GM23338 (cell line): ENCODE measurements around the gene GRIK1. TPM values are rescaled to one million over a fixed set of nuclear protein-coding genes. Genes with fewer than 3 reads are reported as not detected.

ENCODE experiments used
- ATAC-seq: fragments of 200-7000 bp; cut with Tn5 transposase; 3 replicates; pipeline ENCODE4 v1.9.1; 2020
- DNase-seq: peaks from one replicate; pipeline ENCODE4 v3.0.0-alpha.2; 2015; ENCODE audit warnings: low spot score
- H2AFZ ChIP-seq: fragments of 200-600 bp; sonication (generic); 2 replicates; pipeline ENCODE4 v1.8.0; 2016; ENCODE audit warnings: antibody characterized with exemption, mild to moderate bottlenecking, moderate library complexity
- H3F3A ChIP-seq: fragments of 200-600 bp; sonication (generic); replicated peaks from 2 replicates; pipeline ENCODE4 v1.8.0; 2017; ENCODE audit warnings: antibody characterized with exemption, mixed run types, low read depth
- H3K27ac ChIP-seq: fragments of 200-600 bp; sonication (generic); 2 replicates; pipeline ENCODE4 v1.6.1; 2016; ENCODE audit warnings: low read depth
- H3K27me3 ChIP-seq: fragments of 200-600 bp; sonication (generic); 2 replicates; pipeline ENCODE4 v1.8.0; 2016; ENCODE audit warnings: mild to moderate bottlenecking, mixed run types, moderate library complexity; ENCODE audit not compliant: insufficient read depth
- H3K36me3 ChIP-seq: fragments of 200-600 bp; sonication (generic); 2 replicates; pipeline ENCODE4 v1.8.0; 2016; ENCODE audit warnings: mild to moderate bottlenecking; ENCODE audit not compliant: insufficient read depth
- H3K4me1 ChIP-seq: fragments of 200-600 bp; sonication (generic); 2 replicates; pipeline ENCODE4 v1.8.0; 2016; ENCODE audit warnings: mild to moderate bottlenecking, moderate library complexity; ENCODE audit not compliant: insufficient read depth
- H3K4me2 ChIP-seq: fragments of 200-600 bp; sonication (generic); 2 replicates; pipeline ENCODE4 v1.7.1; 2017; ENCODE audit warnings: mixed run types
- H3K4me3 ChIP-seq: fragments of 200-600 bp; sonication (generic); 2 replicates; pipeline ENCODE4 v1.6.1; 2016; ENCODE audit warnings: mixed run types
- H3K79me2 ChIP-seq: fragments of 200-600 bp; sonication (generic); replicated peaks from 2 replicates; pipeline ENCODE4 v1.8.0; 2017; ENCODE audit warnings: mild to moderate bottlenecking; ENCODE audit not compliant: insufficient read depth
- H3K9me2 ChIP-seq: fragments of 200-600 bp; sonication (generic); 2 replicates; pipeline ENCODE4 v1.8.0; 2017; ENCODE audit not compliant: insufficient read depth
- H4K20me1 ChIP-seq: fragments of 200-600 bp; sonication (generic); replicated peaks from 2 replicates; pipeline ENCODE4 v1.8.0; 2017; ENCODE audit warnings: mild to moderate bottlenecking; ENCODE audit not compliant: insufficient read depth
- H3K27ac Mint-ChIP-seq: 2 replicates; pipeline ENCODE4 v1.8.0; 2020; ENCODE audit warnings: inconsistent platforms, mild to moderate bottlenecking, moderate library complexity, mixed read lengths
- H3K27me3 Mint-ChIP-seq: 3 replicates; pipeline ENCODE4 v1.8.0; 2022; ENCODE audit warnings: low read depth, mild to moderate bottlenecking, moderate library complexity, mixed read lengths, inconsistent platforms; ENCODE audit not compliant: insufficient read depth, poor library complexity
- H3K36me3 Mint-ChIP-seq: 3 replicates; pipeline ENCODE4 v1.8.0; 2021; ENCODE audit warnings: low read depth, mild to moderate bottlenecking, inconsistent platforms, moderate library complexity, mixed read lengths
- H3K4me1 Mint-ChIP-seq: 3 replicates; pipeline ENCODE4 v1.8.0; 2020; ENCODE audit warnings: mild to moderate bottlenecking, inconsistent platforms, mixed read lengths
- H3K4me3 Mint-ChIP-seq: 3 replicates; pipeline ENCODE4 v1.8.0; 2021; ENCODE audit warnings: moderate library complexity, mild to moderate bottlenecking, inconsistent platforms, mixed read lengths
- H3K9me3 Mint-ChIP-seq: 3 replicates; pipeline ENCODE4 v1.8.0; 2020; ENCODE audit warnings: moderate library complexity, mild to moderate bottlenecking, inconsistent platforms, mixed read lengths
- CREB1 ChIP-seq: fragments of 250-450 bp; sonication (Bioruptor Pico); IDR thresholded peaks from 2 replicates; pipeline ENCODE4 v1.5.0; 2020; ENCODE audit warnings: low read depth, mild to moderate bottlenecking, moderate library complexity
- CTCF ChIP-seq, 2 experiments: fragments of 200-600 bp in 1 of 2; sonication (generic) in 1 of 2; conservative IDR thresholded peaks; 2 replicates each; pipeline versions ENCODE4 v1.5.1 to v1.6.1; 2016 to 2017; ENCODE audit warnings: antibody characterized with exemption in 2 of 2, low read depth in 2 of 2, mild to moderate bottlenecking in 2 of 2, moderate library complexity in 1 of 2
- ETS1 ChIP-seq: IDR thresholded peaks from 2 replicates; pipeline ENCODE4 v1.6.1; 2016; ENCODE audit warnings: antibody characterized with exemption
- EZH2 ChIP-seq: fragments of 200-600 bp; sonication (generic); IDR thresholded peaks from one replicate; pipeline ENCODE4 v1.8.0; 2017; ENCODE audit warnings: antibody characterized with exemption, mild to moderate bottlenecking, low read depth; ENCODE audit not compliant: unreplicated experiment
- EZH2phosphoT487 ChIP-seq: fragments of 200-600 bp; sonication (generic); IDR thresholded peaks from one replicate; pipeline ENCODE4 v1.8.1; 2018; ENCODE audit warnings: antibody characterized with exemption; ENCODE audit not compliant: unreplicated experiment
- JUNB ChIP-seq: IDR thresholded peaks from one replicate; pipeline ENCODE4 v1.6.1; 2016; ENCODE audit warnings: antibody characterized with exemption; ENCODE audit not compliant: unreplicated experiment
- NANOG ChIP-seq: IDR thresholded peaks from 2 replicates; pipeline ENCODE4 v1.6.1; 2016; ENCODE audit warnings: antibody characterized with exemption, borderline replicate concordance
- POLR2AphosphoS5 ChIP-seq: IDR thresholded peaks from 2 replicates; pipeline ENCODE4 v1.6.1; 2016; ENCODE audit warnings: antibody characterized with exemption, low read depth
- REST ChIP-seq: IDR thresholded peaks from one replicate; pipeline ENCODE4 v1.6.1; 2018; ENCODE audit warnings: antibody characterized with exemption; ENCODE audit not compliant: unreplicated experiment
- STAT1 ChIP-seq: IDR thresholded peaks from one replicate; pipeline ENCODE4 v1.6.1; 2016; ENCODE audit warnings: antibody characterized with exemption; ENCODE audit not compliant: unreplicated experiment
- ZNF114 ChIP-seq: fragments of 250-450 bp; sonication (Bioruptor Pico); IDR thresholded peaks from 2 replicates; pipeline ENCODE4 v1.5.0; 2020; ENCODE audit warnings: mild to moderate bottlenecking, moderate library complexity
- ZNF331 ChIP-seq: fragments of 250-450 bp; sonication (Bioruptor Pico); IDR thresholded peaks from 2 replicates; pipeline ENCODE4 v1.5.0; 2020; ENCODE audit warnings: low read depth, mild to moderate bottlenecking, moderate library complexity
- ZNF462 ChIP-seq: fragments of 250-450 bp; sonication (Bioruptor Pico); IDR thresholded peaks from 2 replicates; pipeline ENCODE4 v1.5.0; 2020; ENCODE audit warnings: mild to moderate bottlenecking, moderate library complexity
- polyA plus RNA-seq: library from polyadenylated mRNA; unstranded; fragments of >200 nt; fragmentation: Nextera tagmentation; extraction: Ambion mirVana; gene quantifications from 2 replicates; pipeline ENCODE4 v1.2.1, GENCODE V29; 2016
- total RNA-seq: library from RNA; depleted of rRNA; stranded (reverse); fragments of >200 nt; shearing (Covaris generic); gene quantifications from 2 replicates; pipeline ENCODE4 v1.2.3, GENCODE V29; 2014

GRIK1 gene
- total and polyA plus RNA-seq, 2 experiments from 2014 or later, result 0.18 to 0.42 TPM

DNA sequence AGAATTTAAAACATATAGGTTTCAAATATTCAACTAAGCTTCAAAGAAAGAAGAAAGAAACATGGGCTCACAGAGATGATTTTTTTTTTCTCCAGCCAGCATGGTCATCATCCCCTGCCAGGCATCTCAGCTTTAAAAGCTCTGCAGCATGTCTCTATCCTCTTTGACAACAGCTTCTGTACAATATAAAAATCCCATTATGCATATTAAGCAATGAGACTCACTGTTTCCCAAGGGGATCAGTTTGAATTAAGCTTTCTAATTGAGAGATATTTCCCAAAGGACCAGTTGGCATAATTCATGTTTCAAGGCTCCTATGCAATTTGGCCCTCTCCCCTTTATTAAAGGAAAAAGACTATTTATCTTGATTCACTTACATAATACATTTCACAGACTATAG lies 220.3 kb downstream of the GRIK1 start (continued):
- TF ChIP-seq REST (no peak), NANOG (no peak), EZH2 (no peak), ZNF114 (CRISPR knock-in tag) (no peak), STAT1 (no peak), EZH2phosphoT487 (no peak), CREB1 (no peak), JUNB (no peak), ZNF331 (CRISPR knock-in tag) (no peak), POLR2AphosphoS5 (no peak)

DNA sequence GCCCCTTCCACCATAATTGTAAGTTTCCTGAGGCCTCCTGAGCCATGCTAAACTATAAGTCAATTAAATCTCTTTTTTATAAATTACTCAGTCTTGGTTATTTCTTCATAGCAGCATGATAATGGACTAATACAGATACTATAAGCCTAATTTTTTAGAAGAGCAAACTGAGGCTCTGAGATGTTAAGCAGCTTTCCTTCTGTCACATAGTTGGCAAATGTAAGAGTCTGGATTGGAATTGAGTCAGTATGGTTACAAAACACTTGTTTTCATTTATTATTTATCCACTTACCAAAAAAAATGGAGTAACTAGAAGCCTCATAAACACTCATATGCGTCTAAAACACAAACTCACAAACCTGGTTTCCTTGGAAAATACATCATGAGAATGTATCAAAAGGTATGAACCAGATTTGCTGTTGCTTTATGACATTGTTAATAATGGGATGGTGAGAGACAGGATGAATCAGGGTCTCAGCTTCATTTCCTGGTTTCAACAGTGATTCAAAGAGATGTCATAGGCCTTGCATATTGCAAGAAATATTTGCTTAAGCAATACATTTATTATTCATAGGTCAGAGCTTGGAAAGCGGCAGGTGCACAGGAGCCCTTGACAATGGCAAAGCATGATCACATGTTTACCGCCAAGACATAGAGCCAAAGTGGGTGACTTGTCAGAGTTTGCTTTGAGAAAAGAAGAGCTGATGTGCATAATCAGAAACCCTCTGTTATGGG lies 221.5 kb downstream of the GRIK1 start:
- H3K36me3 ChIP-seq, result no peaks in the 10 kb centered on the region
- no peaks in the 10 kb centered on the region for H3K79me2 ChIP-seq
- no peaks in the 10 kb centered on the region for H4K20me1 ChIP-seq
- no peaks in the 10 kb centered on the region; the same call in 1 of the 2 replicates for H3K4me1 ChIP-seq
- no peak overlapping the region for H3K4me3 Mint-ChIP-seq
- DNase-seq, result no peak
- H3K27me3 Mint-ChIP-seq, result no peaks in the 10 kb centered on the region
- H3K27ac Mint-ChIP-seq, result no peak overlapping the region
- no peak overlapping the region for H3K4me2 ChIP-seq
- no peak overlapping the region for H3K27ac ChIP-seq
- peaks cover 13% of the 10 kb centered on the region for H3K36me3 Mint-ChIP-seq
- no peaks in the 10 kb centered on the region for H3F3A ChIP-seq
- no peak overlapping the region for H3K4me3 ChIP-seq
- H3K27me3 ChIP-seq, result no peaks in the 10 kb centered on the region
- H3K9me3 Mint-ChIP-seq, result peaks cover 14% of the 10 kb centered on the region
- ATAC-seq, result no peak
- peaks cover 15% of the 10 kb centered on the region for H3K4me1 Mint-ChIP-seq
- no peaks in the 10 kb centered on the region for H3K9me2 ChIP-seq
- H2AFZ ChIP-seq, result no peak overlapping the region
- TF ChIP-seq ZNF462 (CRISPR knock-in tag) (no peak), NANOG (no peak), CREB1 (no peak), ETS1 (no peak), CTCF (conservative IDR thresholded peaks at IDR 0.05; ENCODE audit: low read depth in 2 of 2) (no peak), EZH2phosphoT487 (no peak)
